GM19099 (cell line): ENCODE data around the gene MOGAT3.

Source experiments
- POLR2A ChIP-seq: IDR thresholded peaks from 3 replicates; pipeline ENCODE4 v1.6.1; 2011; ENCODE audit warnings: low read depth; ENCODE audit not compliant: insufficient read length; ENCODE audit errors: extremely low read depth

MOGAT3 gene

DNA sequence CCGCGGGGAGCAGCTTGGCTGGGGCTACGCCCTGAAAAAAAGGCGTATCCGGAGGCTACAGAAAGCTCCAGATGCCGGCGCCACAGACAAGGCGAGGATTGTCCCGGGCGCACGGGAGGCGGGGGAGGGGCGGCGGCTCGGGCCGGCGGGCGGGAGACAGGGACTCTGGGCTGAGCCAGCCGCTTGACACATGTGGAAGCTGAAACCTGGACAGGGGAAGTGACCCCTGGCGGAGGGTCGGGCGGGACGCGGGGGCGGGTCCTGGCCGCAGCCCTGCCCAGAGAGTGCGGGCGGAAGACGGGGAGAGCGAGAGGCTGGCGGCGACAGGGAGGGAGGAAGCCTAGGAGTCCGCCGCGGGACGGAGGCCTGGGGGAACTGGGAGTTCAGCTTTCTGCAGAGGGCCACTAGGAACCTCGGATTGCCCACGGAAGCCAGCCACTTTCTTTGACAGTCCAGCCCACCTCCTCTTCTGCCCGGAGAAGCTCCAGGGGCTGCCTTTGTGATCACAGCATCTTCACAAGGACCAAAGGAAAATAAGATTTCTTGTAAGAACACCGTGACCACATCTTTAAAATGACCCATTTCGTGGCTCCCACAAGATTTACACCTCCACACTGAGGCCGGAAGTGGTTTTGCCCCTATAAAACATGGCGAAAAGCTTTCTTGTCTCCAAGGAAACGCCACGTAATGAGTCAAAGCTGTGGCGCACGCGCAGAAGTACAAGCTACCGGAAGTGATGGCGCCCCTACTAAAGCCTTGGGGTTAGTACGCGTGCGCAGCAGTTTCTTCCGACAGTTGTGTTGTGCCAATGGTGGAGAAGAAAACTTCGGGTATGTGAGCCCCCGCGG is 16.8 kb upstream of the MOGAT3 start, which contains the start of the genes PLOD3 and ZNHIT1:
PLOD3 (minus strand) TSS at position 194 of the 848 bp plus-strand sequence. CDS start 307 bp downstream, outside the sequence.
ZNHIT1 (plus strand) TSS at position 778 of the 848 bp plus-strand sequence; CDS start at position 809, 31 bp downstream.
- peak; percentile 48 for TF ChIP-seq POLR2A

DNA sequence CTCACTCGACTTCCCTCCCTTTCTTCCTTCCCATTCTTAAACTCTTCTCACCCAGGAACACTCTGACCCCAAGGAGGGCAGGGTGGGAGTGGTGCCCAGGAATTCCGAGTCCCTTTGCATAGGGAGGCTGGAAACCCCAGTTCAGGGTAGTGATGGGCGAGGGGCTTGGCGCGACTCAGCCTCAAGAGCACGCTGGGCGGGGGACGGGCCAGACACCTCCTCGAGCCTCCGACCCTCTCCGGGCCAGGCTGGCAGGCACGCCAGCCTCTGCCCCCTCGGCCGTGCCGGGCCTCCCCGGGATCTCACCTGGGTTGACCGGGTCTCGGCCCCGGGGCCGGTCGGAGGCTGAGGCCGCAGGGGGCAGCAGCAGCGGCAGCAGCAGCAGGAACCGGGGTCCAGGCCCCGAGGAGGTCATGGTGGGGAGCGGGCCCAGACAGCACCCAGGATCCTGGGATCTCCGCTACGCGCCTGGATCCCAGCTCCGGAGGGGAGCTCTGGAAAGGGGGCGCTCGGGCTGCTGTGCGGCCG is 16.1 kb upstream of the MOGAT3 start:
- TF ChIP-seq POLR2A, result no peak

DNA sequence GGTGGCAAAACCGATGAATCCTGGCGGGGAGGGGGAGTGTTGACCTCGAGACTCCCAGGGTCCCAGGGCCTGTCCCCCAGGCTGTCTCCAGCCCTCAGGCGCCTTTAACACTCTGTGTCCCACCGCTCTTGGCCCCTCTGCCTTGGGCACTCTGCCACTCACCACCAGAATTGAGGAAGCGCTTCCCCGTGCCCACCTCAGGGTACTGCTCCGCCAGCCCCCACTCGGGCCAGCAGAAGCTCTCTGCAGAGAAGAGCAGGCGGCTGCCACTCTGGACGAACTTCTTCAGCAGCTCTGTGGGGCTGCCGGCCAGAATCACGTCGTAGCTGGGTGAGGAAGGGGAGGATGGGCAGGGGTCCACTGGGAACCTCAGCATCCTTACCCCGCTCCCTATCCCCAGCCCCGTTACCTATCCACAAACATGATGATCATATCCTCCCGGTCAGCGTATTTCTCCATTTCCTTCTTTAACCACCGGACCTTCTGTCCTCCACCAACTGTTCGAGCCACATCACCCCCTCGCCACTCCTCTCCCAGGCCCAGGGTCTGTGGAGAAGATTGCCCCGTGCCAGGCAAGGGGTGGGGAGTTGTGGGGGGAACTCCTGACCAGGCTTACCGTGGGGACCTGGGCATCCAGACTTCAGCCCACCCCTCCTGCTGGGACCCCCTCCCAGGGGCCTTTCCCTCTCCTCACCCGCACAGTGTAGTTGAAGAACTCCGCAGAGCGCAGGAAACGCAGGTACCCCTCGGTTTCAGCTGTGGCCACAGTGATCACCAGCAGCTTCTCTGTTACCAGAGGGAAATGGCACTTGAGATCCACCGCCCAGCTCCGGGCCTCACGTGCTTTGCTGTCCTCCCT is 15.4 kb upstream of the MOGAT3 start:
- TF ChIP-seq POLR2A, result no peak

DNA sequence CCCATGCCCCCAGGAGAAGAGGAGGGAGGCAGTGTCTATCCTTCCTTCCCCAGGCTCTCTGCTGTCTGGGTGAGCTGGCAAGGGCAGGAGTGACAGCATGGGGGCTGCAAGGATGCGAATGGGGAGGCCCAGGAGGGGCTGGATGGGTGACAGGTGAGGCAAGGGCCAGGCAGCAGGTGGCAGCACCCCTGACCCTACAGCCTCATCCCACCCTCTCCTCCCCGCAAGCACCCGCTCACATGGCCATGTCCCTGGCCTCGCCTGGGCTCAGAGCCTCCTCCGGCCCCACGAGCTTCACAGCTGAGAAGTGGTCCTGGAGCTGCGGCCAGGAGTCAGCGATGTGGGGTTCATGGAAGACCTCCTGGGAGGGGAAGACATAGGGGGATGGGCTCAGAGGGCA is 11.2 kb upstream of the MOGAT3 start:
- no peak for TF ChIP-seq POLR2A

DNA sequence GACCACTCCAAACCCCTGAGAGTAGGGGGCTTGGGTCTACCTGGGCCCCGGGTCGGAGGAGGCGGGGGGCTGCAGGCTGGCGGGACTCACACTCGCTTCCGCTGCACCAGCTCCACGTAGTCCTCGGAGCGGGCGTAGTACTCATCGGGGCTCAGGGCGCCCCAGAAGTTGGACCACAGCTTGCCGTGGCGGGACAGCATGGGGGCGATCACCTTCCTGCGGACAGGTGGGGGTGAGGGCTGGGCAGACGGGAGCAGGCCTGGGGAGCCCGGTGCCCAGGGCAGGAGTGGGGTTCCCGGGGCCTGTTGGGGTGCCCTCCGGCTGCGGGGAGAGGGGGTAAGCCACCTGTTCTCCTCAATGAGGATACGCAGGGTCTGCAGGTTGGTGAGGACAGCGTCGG is 10.7 kb upstream of the MOGAT3 start:
- no peak for TF ChIP-seq POLR2A

DNA sequence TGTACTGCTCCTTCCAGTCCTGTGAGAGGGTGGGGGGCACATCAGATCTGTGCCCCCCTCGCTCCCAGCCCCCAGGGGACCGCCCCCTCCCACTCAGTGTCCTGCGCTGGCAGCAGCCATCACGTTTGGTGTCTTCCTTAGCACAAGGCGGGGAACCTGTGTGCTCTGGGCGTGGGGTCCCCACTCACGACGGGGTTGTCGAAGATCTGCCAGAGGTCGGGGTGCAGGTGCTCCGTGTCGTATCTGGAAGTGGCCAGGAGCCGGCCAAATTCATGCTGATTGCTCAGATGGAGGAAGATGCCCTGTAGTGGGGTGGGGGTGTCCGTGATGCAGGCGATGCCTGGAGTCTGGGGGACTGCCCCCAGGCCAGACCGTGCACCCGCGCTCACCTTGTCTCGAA is 9.3 kb upstream of the MOGAT3 start:
- no peak for TF ChIP-seq POLR2A

DNA sequence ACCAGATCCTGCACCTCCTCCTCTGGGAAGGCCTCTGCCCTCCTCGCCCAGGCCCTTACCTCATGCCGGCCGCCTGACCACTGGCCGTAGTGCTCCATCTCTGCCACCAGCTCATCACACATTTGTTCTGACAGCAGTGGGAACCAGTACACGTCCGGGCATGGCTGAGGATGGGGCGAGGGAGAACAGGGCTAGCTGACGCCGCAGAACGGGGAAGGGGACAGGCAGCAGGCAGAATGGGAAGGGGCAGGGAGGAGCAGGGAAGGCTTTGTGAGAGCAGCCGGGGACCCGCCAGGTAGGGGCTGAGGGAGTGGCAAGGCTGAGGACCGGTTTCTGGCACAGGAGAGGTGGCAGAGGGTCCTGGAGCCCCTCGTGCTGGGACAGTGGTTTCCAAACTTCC is 8.0 kb upstream of the MOGAT3 start:
- no peak for TF ChIP-seq POLR2A

DNA sequence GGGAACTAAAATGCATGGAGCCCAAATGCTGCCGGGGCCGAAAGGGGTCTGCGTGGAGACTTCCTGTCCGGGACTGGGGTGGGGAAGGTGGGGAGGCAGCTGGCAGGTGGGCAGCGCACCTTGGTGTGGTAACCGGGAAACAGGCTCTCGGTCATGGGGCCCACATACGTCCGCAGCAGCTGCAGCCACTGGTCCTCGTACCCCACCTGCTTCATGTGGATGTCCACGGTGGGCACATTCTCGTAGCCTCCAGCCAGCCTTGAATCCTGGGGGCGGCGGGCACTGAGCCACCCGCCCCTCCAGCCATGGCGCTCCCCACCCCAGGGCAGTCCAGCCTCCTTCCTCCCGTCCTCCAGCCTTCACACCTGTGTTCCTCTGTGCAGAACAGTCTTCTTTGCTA is 6.6 kb upstream of the MOGAT3 start:
- no peak for TF ChIP-seq POLR2A

DNA sequence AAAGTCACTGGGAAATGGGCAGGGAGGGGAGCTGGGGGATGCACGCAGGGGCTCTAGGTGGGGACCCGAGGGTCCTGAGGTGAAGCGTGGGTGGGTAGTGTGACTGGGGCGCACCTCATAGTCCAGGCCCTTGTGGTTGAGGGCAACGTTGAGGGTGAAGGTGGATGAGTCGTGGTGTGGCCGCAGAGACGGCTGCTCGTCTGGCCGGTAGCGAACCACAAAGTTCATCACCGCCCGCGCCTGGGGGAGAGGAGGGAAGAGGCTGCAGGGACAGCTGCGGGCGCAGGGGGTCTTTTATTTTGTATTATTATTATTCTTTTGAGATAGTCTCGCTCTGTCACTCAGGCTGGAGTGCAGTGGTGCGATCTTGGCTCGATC is 5.8 kb upstream of the MOGAT3 start:
- no peak for TF ChIP-seq POLR2A

DNA sequence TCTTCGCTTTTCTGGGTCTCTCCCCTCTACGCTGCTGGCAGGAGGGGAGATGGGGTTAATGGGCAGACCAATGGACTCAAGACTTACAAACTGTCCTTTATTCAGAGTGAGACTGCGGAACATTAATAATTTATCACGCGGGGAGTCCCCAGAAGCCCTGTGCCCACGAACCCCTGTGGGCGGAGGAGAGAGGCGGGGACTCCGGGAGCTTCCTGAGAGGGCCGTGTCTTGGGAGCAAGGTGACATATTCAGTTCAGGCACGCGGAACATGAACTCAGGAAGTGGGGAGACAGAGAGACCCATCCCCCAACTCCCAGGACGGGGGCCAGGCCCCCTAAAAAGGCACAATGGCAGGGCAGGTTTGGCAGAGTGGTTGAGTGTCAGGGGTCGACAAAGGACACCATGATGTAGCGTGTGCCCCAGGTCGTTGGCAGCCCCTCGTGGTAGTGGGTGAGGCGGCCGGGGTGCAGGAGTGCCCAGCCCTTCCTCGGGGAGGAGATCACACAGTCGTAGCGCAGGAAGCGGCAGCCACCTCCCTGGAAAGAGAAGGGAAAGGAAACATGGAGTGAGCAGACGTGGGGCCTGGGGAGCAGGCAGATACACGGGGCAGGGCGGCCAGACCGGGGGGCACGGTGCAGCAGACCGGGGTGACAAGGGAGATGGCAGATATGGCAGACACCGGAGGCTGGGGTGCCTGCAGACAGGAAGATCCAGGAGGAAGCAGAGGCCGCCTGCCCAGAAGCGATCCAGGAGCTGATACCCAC is 5.2 kb upstream of the MOGAT3 start:
- TF ChIP-seq POLR2A, result no peak

DNA sequence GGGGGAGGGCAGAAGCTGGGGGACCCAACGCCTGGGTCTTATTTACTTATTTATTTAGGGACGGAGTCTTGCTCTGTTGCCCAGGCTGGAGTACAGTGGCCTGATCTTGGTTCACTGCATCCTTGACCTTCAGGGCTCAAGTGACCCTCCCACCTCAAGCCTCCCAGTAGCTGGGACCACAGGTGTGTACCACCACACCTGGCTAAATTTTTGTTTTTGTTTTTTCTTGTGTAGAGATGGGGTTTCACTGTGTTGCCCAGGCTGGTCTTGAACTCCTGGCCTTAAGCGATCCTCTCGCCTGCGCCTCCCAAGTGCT is 1.7 kb upstream of the MOGAT3 start:
- no peak for TF ChIP-seq POLR2A

DNA sequence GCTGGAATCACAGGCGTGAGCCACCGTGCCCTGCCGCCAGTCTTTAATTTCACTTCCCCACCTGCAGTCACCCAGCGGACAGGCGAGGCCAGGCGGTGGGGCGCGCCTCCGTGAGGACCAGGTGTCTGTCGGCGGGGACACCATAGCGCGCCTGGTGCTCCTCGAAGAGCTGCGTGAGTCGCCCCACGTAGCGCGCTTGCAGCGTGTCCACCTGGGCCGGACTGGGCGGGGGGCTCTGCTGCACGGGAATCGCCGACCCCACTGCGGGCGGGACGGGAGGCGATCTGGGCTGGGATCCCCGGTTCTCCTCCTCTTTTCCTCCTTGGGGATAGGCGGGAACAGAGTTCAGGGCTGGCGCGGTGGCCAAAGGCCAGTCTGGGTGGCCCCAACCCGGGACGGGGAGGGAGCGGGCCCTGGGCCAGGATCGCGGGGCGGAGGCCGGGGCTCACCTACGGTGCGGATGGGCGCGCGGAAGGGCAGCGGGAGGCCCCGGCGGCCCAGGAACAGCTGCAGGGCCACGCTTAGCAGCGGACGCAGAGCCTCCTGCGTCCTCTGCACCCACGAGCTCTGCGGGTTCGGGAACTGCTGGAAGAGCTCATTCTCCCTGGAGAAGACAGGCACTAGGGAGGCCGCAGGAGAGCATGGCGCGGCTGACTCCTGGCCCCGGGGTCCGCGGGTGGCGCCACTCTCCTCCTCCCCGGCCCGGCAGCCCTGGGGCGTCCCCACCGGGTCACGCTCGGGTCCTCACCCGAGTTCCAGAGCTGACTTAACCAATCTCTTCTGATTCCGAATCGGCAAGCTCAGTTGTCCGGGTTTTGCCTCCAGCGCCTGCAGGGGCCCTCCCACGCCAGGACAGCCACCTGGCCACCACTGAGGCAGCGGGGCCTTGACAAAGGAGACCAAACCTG is 1.1 kb upstream of the MOGAT3 start:
- no peak for TF ChIP-seq POLR2A

DNA sequence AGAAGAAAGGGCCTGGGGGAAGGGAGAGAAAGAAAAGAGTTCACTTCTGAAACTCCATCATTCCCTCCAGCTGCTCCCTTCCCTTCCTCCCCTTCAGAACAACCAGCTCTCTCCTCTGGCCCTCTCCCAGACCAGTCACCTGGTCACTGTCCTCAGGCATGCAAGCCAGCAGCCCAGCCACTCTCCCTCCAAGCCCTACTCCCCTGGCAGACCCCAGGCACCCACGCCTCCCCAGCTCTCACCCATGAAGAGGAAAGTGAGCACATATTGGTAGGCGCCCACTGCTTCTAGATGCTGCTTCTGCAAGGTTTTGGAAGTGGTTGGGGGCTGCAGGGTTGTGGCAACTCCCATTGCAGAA is 353 bp downstream of the MOGAT3 start:
- no peak for TF ChIP-seq POLR2A

DNA sequence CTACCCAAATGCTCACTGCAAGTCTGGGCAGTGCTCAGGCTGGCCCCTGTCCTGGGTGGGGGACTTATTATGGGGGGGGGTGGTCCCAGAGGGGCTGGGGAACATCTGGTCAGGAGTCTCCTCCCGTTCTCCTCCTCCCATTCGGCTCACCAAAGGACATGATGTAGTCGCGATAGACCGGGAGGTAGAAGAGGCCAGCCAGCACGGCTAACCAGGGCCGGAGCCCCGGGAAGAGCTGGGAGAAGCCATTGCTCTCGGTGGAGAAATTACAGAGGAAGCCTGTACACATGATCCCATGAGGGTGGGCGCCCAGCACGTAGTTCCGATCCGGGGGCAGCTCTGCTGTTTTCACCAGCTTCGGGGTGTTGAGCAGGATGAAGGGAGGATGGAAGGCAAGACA is 2.4 kb downstream of the MOGAT3 start:
- no peak for TF ChIP-seq POLR2A
